H1 (cell line): Measurements from ENCODE around the gene TUBA3D. TPM values are rescaled to one million over a fixed set of nuclear protein-coding genes. Genes with fewer than 3 reads are reported as not detected.

Source experiments
- CTCF ChIA-PET: fragments of 300-600 bp; sonication (Branson Sonifier 250); formaldehyde crosslinking; loops from one replicate; lab custom pipeline; 2021; ENCODE audit not compliant: partially characterized antibody; lab: Charles Lee
- POLR2A ChIA-PET: fragments of 300-600 bp; sonication (Branson Sonifier 250); formaldehyde crosslinking; loops from one replicate; lab custom pipeline; 2021; ENCODE audit warnings: inconsistent platforms; ENCODE audit not compliant: partially characterized antibody; lab: Charles Lee
- DNase-seq, 2 experiments: peaks; one replicate each; pipeline versions ENCODE4 v3.0.0 to v3.0.0-alpha.2; 2010 to 2022; ENCODE audit warnings: low spot score in 2 of 2, low read depth in 1 of 2, mixed read lengths in 1 of 2
- FAIRE-seq: peaks from 2 replicates; lab custom pipeline; 2011; peaks lifted over from hg19 to GRCh38; lab: Jason Lieb, UNC
- H2AFZ ChIP-seq: 2 replicates; pipeline ENCODE4 v1.8.1; 2012; ENCODE audit warnings: low read length, inconsistent platforms
- H2AK5ac ChIP-seq: 2 replicates; pipeline ENCODE4 v1.6.1; 2013; ENCODE audit warnings: low read depth, low read length
- H2BK120ac ChIP-seq: replicated peaks from 2 replicates; pipeline ENCODE3; 2013; ENCODE audit warnings: low read depth, low read length, inconsistent platforms
- H2BK12ac ChIP-seq: 2 replicates; pipeline ENCODE4 v1.6.1; 2013; ENCODE audit warnings: low read depth, low read length
- H2BK15ac ChIP-seq: 2 replicates; pipeline ENCODE4 v1.6.1; 2013; ENCODE audit warnings: low read length
- H2BK20ac ChIP-seq: 2 replicates; pipeline ENCODE4 v1.6.1; 2013; ENCODE audit warnings: low read length
- H2BK5ac ChIP-seq: 2 replicates; pipeline ENCODE4 v1.6.1; 2013; ENCODE audit warnings: low read depth, low read length
- H3K14ac ChIP-seq: 2 replicates; pipeline ENCODE4 v1.6.1; 2013; ENCODE audit warnings: inconsistent platforms; ENCODE audit not compliant: insufficient read length
- H3K18ac ChIP-seq: 2 replicates; pipeline ENCODE4 v1.6.1; 2013; ENCODE audit warnings: low read length; ENCODE audit errors: extremely low read depth
- H3K23ac ChIP-seq: 2 replicates; pipeline ENCODE4 v1.6.1; 2013; ENCODE audit warnings: inconsistent platforms; ENCODE audit not compliant: insufficient read length
- H3K23me2 ChIP-seq: 2 replicates; pipeline ENCODE4 v1.6.1; 2013; ENCODE audit warnings: low read depth, low read length
- H3K27ac ChIP-seq: 2 replicates; pipeline ENCODE4 v1.6.1; 2011; ENCODE audit warnings: low read depth, low read length, inconsistent platforms
- H3K27me3 ChIP-seq, 4 experiments: replicated peaks in 1 of 4; 1 replicate in 1 of 4; 2 replicates in 3 of 4; pipeline versions ENCODE4 v1.6.1 to v1.8.1; 2011 to 2013; ENCODE audit warnings: low read length in 3 of 4, mild to moderate bottlenecking in 3 of 4, inconsistent platforms in 2 of 4, mixed read lengths in 2 of 4, moderate library complexity in 1 of 4; ENCODE audit not compliant: control insufficient read depth in 3 of 4, insufficient read depth in 3 of 4; ENCODE audit errors: extremely low read depth in 1 of 4
- H3K36me3 ChIP-seq, 4 experiments: 2 replicates each; pipeline versions ENCODE4 v1.6.1 to v1.8.1; 2011 to 2013; ENCODE audit warnings: mild to moderate bottlenecking in 4 of 4, low read length in 3 of 4, moderate library complexity in 2 of 4, control low read depth in 1 of 4, inconsistent platforms in 1 of 4; ENCODE audit not compliant: insufficient read depth in 4 of 4, control insufficient read depth in 2 of 4
- H3K4ac ChIP-seq: replicated peaks from 2 replicates; pipeline ENCODE3; 2013; ENCODE audit warnings: low read length, low read depth, mixed read lengths, inconsistent platforms; ENCODE audit not compliant: insufficient read length
- H3K4me1 ChIP-seq, 4 experiments: replicated peaks in 1 of 4; 1 replicate in 1 of 4; 2 replicates in 3 of 4; pipeline versions ENCODE4 v1.6.1 to v1.8.1; 2011 to 2013; ENCODE audit warnings: low read length in 3 of 4, inconsistent platforms in 2 of 4, mixed read lengths in 1 of 4; ENCODE audit not compliant: insufficient read depth in 4 of 4, control insufficient read depth in 3 of 4
- H3K4me2 ChIP-seq, 2 experiments: 2 replicates each; pipeline versions ENCODE4 v1.6.1 to v1.8.1; 2011 to 2013; ENCODE audit warnings: low read depth in 2 of 2, low read length in 2 of 2, control low read depth in 1 of 2, inconsistent platforms in 1 of 2, mild to moderate bottlenecking in 1 of 2; ENCODE audit not compliant: insufficient read depth in 1 of 2
- H3K4me3 ChIP-seq, 4 experiments: fragments of 200-600, 300-600 bp in 1 of 4; sonication (generic), shearing (Covaris generic), sonication (Bioruptor Twin) in 1 of 4; 2 replicates each; pipeline versions ENCODE4 v1.5.1 to v1.8.1; 2011 to 2016; ENCODE audit warnings: low read length in 4 of 4, low read depth in 3 of 4, control low read depth in 2 of 4, inconsistent platforms in 2 of 4, mild to moderate bottlenecking in 2 of 4, mixed read lengths in 1 of 4, moderate library complexity in 1 of 4; ENCODE audit not compliant: insufficient read depth in 2 of 4; ENCODE audit errors: extremely low read depth in 1 of 4
- H3K56ac ChIP-seq: replicated peaks from 2 replicates; pipeline ENCODE3; 2013; ENCODE audit warnings: low read depth, mild to moderate bottlenecking, mixed read lengths, low read length, inconsistent platforms; ENCODE audit not compliant: insufficient read length
- H3K79me1 ChIP-seq: 2 replicates; pipeline ENCODE4 v1.6.1; 2013; ENCODE audit warnings: low read depth, low read length, control low read depth
- H3K79me2 ChIP-seq, 2 experiments: 2 replicates each; pipeline versions ENCODE4 v1.6.1 to v1.8.1; 2012 to 2013; ENCODE audit warnings: low read length in 2 of 2, mild to moderate bottlenecking in 2 of 2, inconsistent platforms in 1 of 2; ENCODE audit not compliant: insufficient read depth in 2 of 2, control insufficient read depth in 1 of 2
- H3K9ac ChIP-seq, 4 experiments: replicated peaks in 1 of 4; 1 replicate in 1 of 4; 2 replicates in 3 of 4; pipeline versions ENCODE4 v1.6.1 to v1.8.1; 2011 to 2013; ENCODE audit warnings: low read depth in 3 of 4, low read length in 3 of 4, control low read depth in 2 of 4, mild to moderate bottlenecking in 2 of 4, moderate library complexity in 2 of 4, inconsistent platforms in 1 of 4; ENCODE audit errors: extremely low read depth in 1 of 4
- H3K9me3 ChIP-seq, 2 experiments: 2 replicates each; pipeline versions ENCODE4 v1.6.1 to v1.8.1; 2012 to 2013; ENCODE audit warnings: mild to moderate bottlenecking in 2 of 2, moderate library complexity in 2 of 2, control low read depth in 1 of 2, inconsistent platforms in 1 of 2, low read depth in 1 of 2, low read length in 1 of 2, mixed read lengths in 1 of 2; ENCODE audit not compliant: insufficient read depth in 2 of 2
- H4K20me1 ChIP-seq, 2 experiments: replicated peaks in 1 of 2; 2 replicates each; pipeline versions ENCODE3 to v1.8.1; 2011 to 2013; ENCODE audit warnings: inconsistent platforms in 2 of 2, low read length in 2 of 2, mild to moderate bottlenecking in 1 of 2; ENCODE audit not compliant: insufficient read depth in 2 of 2, control insufficient read depth in 1 of 2
- H4K5ac ChIP-seq: 2 replicates; pipeline ENCODE4 v1.6.1; 2013; ENCODE audit warnings: low read length, low read depth, mixed read lengths, inconsistent platforms; ENCODE audit not compliant: insufficient read length
- H4K8ac ChIP-seq: 2 replicates; pipeline ENCODE4 v1.8.0; 2013; ENCODE audit warnings: mild to moderate bottlenecking, moderate library complexity, low read length, inconsistent platforms; ENCODE audit not compliant: insufficient read depth; ENCODE audit errors: extremely low read depth
- H4K91ac ChIP-seq: replicated peaks from 2 replicates; pipeline ENCODE3; 2013; ENCODE audit warnings: low read length, mixed read lengths, inconsistent platforms; ENCODE audit not compliant: insufficient read length
- BCL11A ChIP-seq, 2 experiments: IDR thresholded peaks; one replicate each; pipeline ENCODE4 v1.6.1; 2011; ENCODE audit warnings: low read depth in 2 of 2, low read length in 2 of 2, mild to moderate bottlenecking in 2 of 2
- GABPA ChIP-seq: IDR thresholded peaks from 2 replicates; pipeline ENCODE4 v1.6.1; 2011; ENCODE audit warnings: mild to moderate bottlenecking, low read length, moderate library complexity, borderline replicate concordance; ENCODE audit not compliant: insufficient read depth
- KDM4A ChIP-seq: IDR thresholded peaks from one replicate; pipeline ENCODE4 v1.7.1; 2012; ENCODE audit warnings: low read depth, mild to moderate bottlenecking, moderate library complexity, low read length, inconsistent platforms; ENCODE audit not compliant: severe bottlenecking
- KDM5A ChIP-seq: fragments of 200-600 bp; IDR thresholded peaks from 2 replicates; pipeline ENCODE4 v1.7.1; 2012; ENCODE audit warnings: mild to moderate bottlenecking, low read length, inconsistent platforms, mixed read lengths
- MAX ChIP-seq: IDR thresholded peaks from 2 replicates; pipeline ENCODE4 v1.6.1; 2012; ENCODE audit warnings: inconsistent platforms
- POLR2A ChIP-seq, 2 experiments: IDR thresholded peaks; 1 replicate in 1 of 2; 2 replicates in 1 of 2; pipeline ENCODE4 v1.6.1; 2011; ENCODE audit warnings: low read depth in 2 of 2, low read length in 2 of 2, mild to moderate bottlenecking in 2 of 2; ENCODE audit errors: control extremely low read depth in 1 of 2
- SAP30 ChIP-seq: fragments of 300-600 bp; sonication (generic); IDR thresholded peaks from 2 replicates; pipeline ENCODE4 v1.7.1; 2012; ENCODE audit warnings: low read length, moderate library complexity, mild to moderate bottlenecking, inconsistent platforms; ENCODE audit not compliant: insufficient read depth, insufficient replicate concordance
- SIX5 ChIP-seq: IDR thresholded peaks from 2 replicates; pipeline ENCODE4 v1.6.1; 2011; ENCODE audit warnings: mild to moderate bottlenecking, low read depth, low read length
- SP2 ChIP-seq: IDR thresholded peaks from 2 replicates; pipeline ENCODE4 v1.6.1; 2012; ENCODE audit warnings: mild to moderate bottlenecking, low read length, inconsistent platforms
- WGBS, 2 experiments: shearing (Covaris generic) in 1 of 2; methylation state at CpG; one replicate each; pipeline versions ENCODE4 v1.1.6 to v1.1.7; 2013 to 2015; ENCODE audit warnings: low lambda C conversion rate in 2 of 2, mixed read lengths in 2 of 2, inconsistent platforms in 1 of 2, low coverage in 1 of 2, missing lambda C conversion rate in 1 of 2; ENCODE audit not compliant: insufficient replicate concordance in 2 of 2, insufficient coverage in 1 of 2, insufficient read length in 1 of 2; ENCODE audit errors: extremely low coverage in 1 of 2, missing lambda C conversion rate in 1 of 2; 5-methylcytosine and 5-hydroxymethylcytosine counted together
- polyA plus RNA-seq, 7 experiments: library from polyadenylated mRNA; depleted of rRNA in 3 of 7; stranded (reverse) in 5 of 7; unstranded in 2 of 7; fragments of >200 nt in 5 of 7; fragments of 200-250 nt in 2 of 7; gene quantifications; 1 replicate in 5 of 7; 2 replicates in 1 of 7; 4 replicates in 1 of 7; pipeline versions ENCODE4 v1.2.1 to v1.2.3, GENCODE V29; 2011 to 2013; ENCODE audit warnings: missing spikeins in 2 of 7, mixed read lengths in 2 of 7
- total RNA-seq: library from RNA; stranded (reverse); fragmentation: NEBNext Ultra II Directional; extraction: Animal tissue kit (Norgen Biotek cat#: 25700); gene quantifications from 2 replicates; pipeline ENCODE4 v1.2.1, GENCODE V29; 2021

The TUBA3D gene
- total and polyA plus RNA-seq, 2 of the 8 experiments (the other 6 are each of a cell fraction or from before 2014, with no cell fraction given), result 0.15 TPM; not detected in 1

DNA sequence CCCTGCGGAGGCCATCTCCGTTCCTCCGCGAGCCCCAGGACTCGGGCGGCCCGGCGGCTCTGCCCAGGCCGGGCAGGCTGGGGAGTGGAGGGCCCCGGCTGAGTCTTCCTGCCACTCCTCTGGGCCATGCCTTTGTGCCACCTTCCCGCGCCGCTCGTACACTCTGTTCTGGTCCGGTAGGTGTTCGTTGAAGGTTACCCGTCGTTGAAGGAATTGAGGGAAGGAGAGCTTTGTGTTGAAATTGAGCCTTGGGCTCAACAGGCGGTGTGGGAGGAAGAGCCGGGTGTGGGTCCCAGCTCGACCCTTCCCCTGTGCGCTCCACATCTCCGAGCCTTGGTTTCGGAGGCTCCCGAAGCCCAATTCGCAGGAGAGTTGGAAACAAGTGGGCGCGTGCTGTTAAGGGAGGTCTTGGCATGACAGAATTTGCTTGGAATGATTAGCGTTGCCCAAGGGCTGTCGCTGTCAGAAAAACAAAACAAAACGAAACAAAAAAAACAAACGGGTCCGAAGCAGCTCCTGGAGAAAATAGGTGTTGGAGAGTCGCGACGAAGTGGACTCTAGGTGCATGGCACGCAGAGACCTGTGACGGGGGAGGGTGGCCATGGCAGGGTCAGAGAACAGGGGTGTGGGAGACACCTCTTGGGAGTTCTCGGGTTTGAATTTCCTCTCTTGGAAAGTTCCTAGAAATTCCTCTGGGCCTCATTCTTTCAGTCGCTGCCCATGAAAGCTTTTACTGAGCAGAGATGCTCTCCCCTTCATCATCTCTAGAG, 17.5 kb downstream of the TUBA3D start:
- POLR2A ChIA-PET, result interaction anchor here (0.6 to 2.2 kb wide), 15 partner anchors 8 to 400 kb away, joined by 3 to 8 read pairs (median 4); partner anchors contain the start of gene FAM168B
- DNase-seq (no peak), FAIRE-seq (no peak)
- H2BK12ac ChIP-seq, result no peak overlapping the region
- no peak overlapping the region for H3K23ac ChIP-seq
- peak overlapping the region; percentile 80 to 98 (median 94) for H3K9ac ChIP-seq
- H2BK15ac ChIP-seq, result no peak overlapping the region
- H2BK120ac ChIP-seq, result no peak overlapping the region
- H3K4me3 ChIP-seq, result peak overlapping the region; percentile 72 to 97 (median 94)
- 2% methylated on average over 38 of the region's 40 CpGs; no CpG with 5 or more reads in 1 of the 2 experiments for WGBS, 2 experiments
- H3K4me2 ChIP-seq, result peak overlapping the region; percentile 41 to 96
- no peak overlapping the region for H2BK20ac ChIP-seq
- H3K27ac ChIP-seq, result peak overlapping the region; percentile 94
- H2BK5ac ChIP-seq, result peak overlapping the region; percentile 90
- H3K79me1 ChIP-seq, result peaks cover 7% of the 10 kb centered on the region
- no peaks in the 10 kb centered on the region for H3K9me3 ChIP-seq
- peaks cover 31 to 66% of the 10 kb centered on the region in 2 experiments for H3K79me2 ChIP-seq
- CTCF ChIA-PET, result interaction anchor here (0.6 to 6.3 kb wide), 18 partner anchors 9 to 721 kb away, joined by 3 to 53 read pairs (median 4); no protein-coding TSS in a partner anchor
- peak overlapping the region; percentile 90 for H3K56ac ChIP-seq
- H4K91ac ChIP-seq, result peak overlapping the region; percentile 40
- peak overlapping the region; percentile 99; the same call in 1 of the 2 replicates for H4K8ac ChIP-seq
- H4K20me1 ChIP-seq, result peaks cover 0 to 4% of the 10 kb centered on the region in 2 experiments
- TF ChIP-seq KDM4A, result peak; percentile 9
- TF ChIP-seq SIX5, result no peak
- TF ChIP-seq POLR2A (IDR thresholded peaks at IDR 0.05; ENCODE audit: control extremely low read depth in 1 of 2, low read depth in 2 of 2, low read length in 2 of 2), result peak in 1 of 2 experiments; percentile 5; a peak in 1 of 3 replicates
- TF ChIP-seq SP2, result no peak
- no peak for TF ChIP-seq BCL11A (IDR thresholded peaks at IDR 0.05; ENCODE audit: low read depth in 2 of 2, low read length in 2 of 2)
- TF ChIP-seq GABPA, result no peak
- no peak for TF ChIP-seq MAX
- TF ChIP-seq SAP30, result peak; percentile 51
- peak; percentile 69; the same call in 1 of the 2 replicates for TF ChIP-seq KDM5A
- peaks cover 0 to 8% (median 6%) of the 10 kb centered on the region in 4 experiments; a peak in 6 of 7 replicates for H3K4me1 ChIP-seq
- H3K27me3 ChIP-seq, result no peaks in the 10 kb centered on the region
- peaks cover 0 to 3% (median 0%) of the 10 kb centered on the region in 4 experiments; a peak in 2 of 8 replicates for H3K36me3 ChIP-seq
- H3K4ac ChIP-seq, result peak overlapping the region; percentile 69
- no peak overlapping the region for H2AFZ ChIP-seq
- peaks cover 5% of the 10 kb centered on the region; the same call in 1 of the 2 replicates for H3K23me2 ChIP-seq
- 0 out of 2 replicates have a peak overlapping the region, but pooled peaks have one; percentile 75 for H2AK5ac ChIP-seq
- H3K18ac ChIP-seq, result peak overlapping the region; percentile 60; the same call in 1 of the 2 replicates
- peak overlapping the region; percentile 79 for H4K5ac ChIP-seq
- H3K14ac ChIP-seq, result no peak overlapping the region
